ENCODE results near the gene TMED4.

DNA sequence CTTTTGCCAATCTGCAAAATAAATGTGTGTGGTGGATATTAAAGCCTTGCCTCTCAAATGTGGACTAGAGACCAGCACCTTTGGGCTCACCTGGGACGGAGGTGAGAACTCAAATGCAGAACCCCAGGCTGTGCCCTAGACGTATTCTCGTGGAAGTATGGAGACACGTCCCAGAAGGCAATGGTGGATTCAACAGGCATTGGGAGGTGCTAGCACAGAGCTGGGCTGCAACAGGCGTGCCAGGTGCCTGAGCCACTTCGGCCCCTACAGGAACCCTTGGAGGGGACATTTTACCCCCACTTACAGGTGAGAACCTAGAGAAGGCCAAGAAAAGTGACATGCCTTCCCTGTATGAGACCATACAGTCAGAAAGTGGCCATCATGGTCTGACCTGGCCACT is 20.6 kb downstream of the TMED4 start:
- TF ChIP-seq, protein P1, sequence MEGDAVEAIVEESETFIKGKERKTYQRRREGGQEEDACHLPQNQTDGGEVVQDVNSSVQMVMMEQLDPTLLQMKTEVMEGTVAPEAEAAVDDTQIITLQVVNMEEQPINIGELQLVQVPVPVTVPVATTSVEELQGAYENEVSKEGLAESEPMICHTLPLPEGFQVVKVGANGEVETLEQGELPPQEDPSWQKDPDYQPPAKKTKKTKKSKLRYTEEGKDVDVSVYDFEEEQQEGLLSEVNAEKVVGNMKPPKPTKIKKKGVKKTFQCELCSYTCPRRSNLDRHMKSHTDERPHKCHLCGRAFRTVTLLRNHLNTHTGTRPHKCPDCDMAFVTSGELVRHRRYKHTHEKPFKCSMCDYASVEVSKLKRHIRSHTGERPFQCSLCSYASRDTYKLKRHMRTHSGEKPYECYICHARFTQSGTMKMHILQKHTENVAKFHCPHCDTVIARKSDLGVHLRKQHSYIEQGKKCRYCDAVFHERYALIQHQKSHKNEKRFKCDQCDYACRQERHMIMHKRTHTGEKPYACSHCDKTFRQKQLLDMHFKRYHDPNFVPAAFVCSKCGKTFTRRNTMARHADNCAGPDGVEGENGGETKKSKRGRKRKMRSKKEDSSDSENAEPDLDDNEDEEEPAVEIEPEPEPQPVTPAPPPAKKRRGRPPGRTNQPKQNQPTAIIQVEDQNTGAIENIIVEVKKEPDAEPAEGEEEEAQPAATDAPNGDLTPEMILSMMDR (optimal IDR thresholded peaks at IDR 0.05 in 1 of 3, IDR thresholded peaks at IDR 0.05 in 1 of 3, conservative IDR thresholded peaks at IDR 0.05 in 1 of 3; ENCODE audit: extremely low read depth in 1 of 3, insufficient read depth in 2 of 3, low read length in 3 of 3): no peak
- TF ChIP-seq EZH2 (IDR thresholded peaks at IDR 0.05; ENCODE audit: low read length): no peak

Measured in keratinocyte (primary cell).